Heart left ventricle (tissue), 13 donors: ENCODE results near the gene G6PD.

Experiments
- CTCF ChIP-seq, 12 donors: fragments of 200-600 bp; sonication (generic) in 4 of 12; IDR thresholded peaks; one replicate each; pipeline versions ENCODE4 v1.5.0 to v1.8.0; 2018 to 2022; ENCODE audit warnings: antibody characterized with exemption in 12 of 12, mild to moderate bottlenecking in 5 of 12
- POLR2A ChIP-seq, 2 donors: fragments of 450-650 bp; IDR thresholded peaks; one replicate each; pipeline ENCODE4 v1.6.1; 2017; ENCODE audit warnings: antibody characterized with exemption in 2 of 2, mild to moderate bottlenecking in 2 of 2, moderate library complexity in 2 of 2
- donor health status: ischemic (EF 13 %, LVEDD 7.1; RV severe dilation, severe dysfunction).
- donor health status: DM: no; HTN: yes; CAD: no.
- donor health status: DM: no; HTN: no; CAD: no.
- donor health status: ischemic (EF 25% LVEDD 6.9; RV normal size, moderate dysfunction).
- donor health status: ischemic (EF 25% LVEDD 5.7; RV mildly dilated, moderate dysfunction).
- donor health status: ischemic (EF 35%, LVEDD 5.7; RV mildly dilated, moderate dysfunction).
- donor health status: nonischemic (EF 11% LVEDD 7.7; RV severe dilation, severe dysfunction).
- donor health status: DM: yes; HTN: yes; CAD: no.
- donor health status: PGD.
- donor health status: ischemic (EF 29% LVEDD 5.4; RV normal size, mild dysfunction).
- donor health status: nonischemic (EF 23%, LVEDD 6.1; RV moderate dilation, normal function).

DNA sequence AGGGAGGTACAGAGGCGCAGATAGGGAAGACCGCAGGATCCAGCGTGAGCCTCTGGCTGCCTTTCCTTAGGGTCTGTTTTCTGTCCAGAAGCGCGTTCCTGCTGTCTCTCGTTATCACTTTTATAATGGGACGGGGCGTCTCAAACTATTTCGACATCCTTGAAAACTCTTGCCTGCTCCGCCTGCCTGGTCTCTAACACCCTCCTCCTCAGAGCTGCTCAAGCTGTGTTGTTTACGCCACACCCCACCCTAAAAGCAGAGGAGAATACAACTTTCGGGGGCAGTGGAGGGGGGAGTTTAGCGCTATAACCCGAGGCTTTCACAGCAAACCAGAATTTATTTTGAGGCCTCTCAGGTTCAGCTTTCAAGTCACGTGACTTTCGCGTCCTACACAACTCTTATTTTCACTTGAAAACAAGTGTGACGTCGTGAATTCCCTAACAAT is 30.0 kb downstream of the G6PD start:
- TF ChIP-seq CTCF (IDR thresholded peaks at IDR 0.05), result no peak
- TF ChIP-seq POLR2A (IDR thresholded peaks at IDR 0.05), result no peak
